GM12892 (cell line): ENCODE data around the gene ACTR6.
"Not testable (repeated sequence)": the region's sequence is repeated elsewhere in the genome, so short reads cannot be mapped to it uniquely, and the experiment has no call there.

Experiments used
- POLR2A ChIP-seq: IDR thresholded peaks from 2 replicates; pipeline ENCODE4 v1.6.1; 2011; ENCODE audit warnings: low read depth, low read length, control low read depth
- POLR2AphosphoS5 ChIP-seq: IDR thresholded peaks from 2 replicates; pipeline ENCODE4 v1.6.1; 2011; ENCODE audit warnings: low read depth, low read length, control low read depth

DNA sequence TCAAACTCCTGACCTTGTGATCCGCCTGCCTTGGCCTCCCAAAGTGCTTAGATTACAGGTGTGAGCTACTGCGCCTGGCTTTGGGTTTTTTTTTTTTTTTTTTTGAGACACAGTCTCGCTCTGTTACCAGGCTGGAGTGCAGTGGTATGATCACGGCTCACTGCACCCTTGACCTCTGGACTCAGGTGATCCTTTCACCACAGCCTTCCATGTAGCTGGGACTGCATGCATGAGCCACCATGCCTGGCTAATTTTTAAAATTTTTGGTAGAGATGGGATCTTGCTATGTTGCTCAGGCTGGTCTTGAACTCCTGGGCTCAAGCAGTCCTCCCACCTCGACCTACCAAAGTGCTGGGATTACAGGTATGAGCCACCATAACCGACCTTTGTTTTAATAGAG, 21.6 kb downstream of the ACTR6 start:
- not testable (repeated sequence) for TF ChIP-seq POLR2A, POLR2AphosphoS5
